Loucy (cell line): Measurements from ENCODE around the gene APOH.
"Not testable (repeated sequence)": the region's sequence is repeated elsewhere in the genome, so short reads cannot be mapped to it uniquely, and the experiment has no call there.

Experiments
- H2AFZ ChIP-seq: fragments of 200-600 bp; sonication (generic); 2 replicates; pipeline ENCODE4 v1.6.0; 2016; ENCODE audit warnings: antibody characterized with exemption, mild to moderate bottlenecking, low read length, moderate library complexity
- H3F3A ChIP-seq: fragments of 200-600 bp; 2 replicates; pipeline ENCODE4 v1.6.0; 2016; ENCODE audit warnings: antibody characterized with exemption, low read depth, mild to moderate bottlenecking
- H3K27me3 ChIP-seq: fragments of 200-600 bp; sonication (generic); 2 replicates; pipeline ENCODE4 v1.6.1; 2014; ENCODE audit warnings: low read length, mild to moderate bottlenecking; ENCODE audit not compliant: insufficient read depth, poor library complexity, severe bottlenecking
- H3K36me3 ChIP-seq: fragments of 200-600 bp; sonication (generic); 2 replicates; pipeline ENCODE4 v1.6.1; 2016; ENCODE audit warnings: low read length; ENCODE audit not compliant: insufficient read depth
- H3K4me1 ChIP-seq: fragments of 200-600 bp; sonication (generic); 2 replicates; pipeline ENCODE4 v1.5.1; 2014; ENCODE audit warnings: low read length, mild to moderate bottlenecking; ENCODE audit not compliant: insufficient read depth, poor library complexity, severe bottlenecking
- H3K4me2 ChIP-seq: fragments of 200-600 bp; sonication (generic); 2 replicates; pipeline ENCODE4 v1.6.0; 2014; ENCODE audit warnings: antibody characterized with exemption, low read length, low read depth, mild to moderate bottlenecking; ENCODE audit not compliant: poor library complexity, severe bottlenecking
- H3K4me3 ChIP-seq: fragments of 200-600 bp; sonication (generic); 2 replicates; pipeline ENCODE4 v1.5.1; 2014; ENCODE audit warnings: low read length, mild to moderate bottlenecking, mixed read lengths; ENCODE audit not compliant: poor library complexity, severe bottlenecking
- H3K79me2 ChIP-seq: fragments of 200-600 bp; sonication (generic); 2 replicates; pipeline ENCODE4 v1.6.1; 2014; ENCODE audit warnings: low read length; ENCODE audit not compliant: insufficient read depth
- H3K9ac ChIP-seq: fragments of 200-600 bp; sonication (generic); 2 replicates; pipeline ENCODE4 v1.6.0; 2014; ENCODE audit warnings: mild to moderate bottlenecking, low read depth, low read length, moderate library complexity; ENCODE audit not compliant: poor library complexity, severe bottlenecking
- H3K9me2 ChIP-seq: fragments of 200-600 bp; sonication (generic); replicated peaks from 2 replicates; pipeline ENCODE4 v1.6.1; 2016; ENCODE audit warnings: low read depth, low read length, mixed read lengths
- H3K9me3 ChIP-seq: fragments of 200-600 bp; sonication (generic); 2 replicates; pipeline ENCODE4 v1.6.1; 2014; ENCODE audit warnings: mild to moderate bottlenecking, antibody characterized with exemption, low read length, low read depth; ENCODE audit not compliant: insufficient read depth
- H4K20me1 ChIP-seq: fragments of 200-600 bp; sonication (generic); 2 replicates; pipeline ENCODE4 v1.6.0; 2014; ENCODE audit warnings: antibody characterized with exemption, low read length, mild to moderate bottlenecking; ENCODE audit not compliant: insufficient read depth, poor library complexity, severe bottlenecking
- CTCF ChIP-seq: fragments of 200-600 bp; sonication (generic); conservative IDR thresholded peaks from 2 replicates; pipeline ENCODE4 v1.5.1; 2014; ENCODE audit warnings: mild to moderate bottlenecking, antibody characterized with exemption, low read length
- EZH2phosphoT487 ChIP-seq: fragments of 200-600 bp; IDR thresholded peaks from 2 replicates; pipeline ENCODE4 v1.6.1; 2018; ENCODE audit warnings: antibody characterized with exemption, mild to moderate bottlenecking, moderate library complexity, borderline replicate concordance

APOH gene

GRCh38 chr17:66260275-66260674 lies 31.1 kb upstream of the APOH start:
- TF ChIP-seq CTCF (no peak), EZH2phosphoT487 (no peak)
- no peaks in the 10 kb centered on the region for H3K36me3 ChIP-seq
- no peak overlapping the region for H3K4me3 ChIP-seq
- H3K9me3 ChIP-seq: no peaks in the 10 kb centered on the region
- no peaks in the 10 kb centered on the region for H3K79me2 ChIP-seq
- no peaks in the 10 kb centered on the region for H3K9me2 ChIP-seq
- no peaks in the 10 kb centered on the region for H3K27me3 ChIP-seq
- no peaks in the 10 kb centered on the region for H3K4me1 ChIP-seq
- H2AFZ ChIP-seq: no peak overlapping the region
- H4K20me1 ChIP-seq: no peaks in the 10 kb centered on the region
- no peak overlapping the region for H3K9ac ChIP-seq
- no peaks in the 10 kb centered on the region for H3F3A ChIP-seq
- H3K4me2 ChIP-seq: no peak overlapping the region

- no peaks in the 10 kb centered on the region for H3K79me2 ChIP-seq
- no peaks in the 10 kb centered on the region for H3K4me1 ChIP-seq
- H3K4me3 ChIP-seq: no peak overlapping the region
- no peaks in the 10 kb centered on the region for H3F3A ChIP-seq
- no peak overlapping the region for H3K9ac ChIP-seq
- no peaks in the 10 kb centered on the region for H3K36me3 ChIP-seq
- no peaks in the 10 kb centered on the region for H3K27me3 ChIP-seq
- no peaks in the 10 kb centered on the region for H3K9me3 ChIP-seq
- H4K20me1 ChIP-seq: no peaks in the 10 kb centered on the region
- TF ChIP-seq EZH2phosphoT487 (no peak), CTCF (no peak)
- H3K9me2 ChIP-seq: no peaks in the 10 kb centered on the region
- H2AFZ ChIP-seq: peak overlapping the region; percentile 57
- no peak overlapping the region for H3K4me2 ChIP-seq
Measured at GRCh38 chr17:66255527-66255971, 26.3 kb upstream of the APOH start.

GRCh38 chr17:66255112-66255511 lies 25.9 kb upstream of the APOH start:
- Histone ChIP-seq H3K27me3 (no peaks in the 10 kb centered on the region), H3F3A (no peaks in the 10 kb centered on the region), H3K9me3 (no peaks in the 10 kb centered on the region), H3K79me2 (no peaks in the 10 kb centered on the region), H3K4me1 (no peaks in the 10 kb centered on the region), H4K20me1 (no peaks in the 10 kb centered on the region), H2AFZ (peak overlapping the region; percentile 57), H3K9me2 (no peaks in the 10 kb centered on the region), H3K4me2 (no peak overlapping the region), H3K4me3 (no peak overlapping the region), H3K9ac (no peak overlapping the region), H3K36me3 (no peaks in the 10 kb centered on the region)
- TF ChIP-seq EZH2phosphoT487 (no peak), CTCF (peak; percentile 84)

GRCh38 chr17:66253458-66253857 lies 24.2 kb upstream of the APOH start:
- not testable (repeated sequence) for H3F3A ChIP-seq, H3K4me2 ChIP-seq, H3K9ac ChIP-seq, H4K20me1 ChIP-seq, H3K79me2 ChIP-seq, H3K4me3 ChIP-seq, H2AFZ ChIP-seq, H3K36me3 ChIP-seq, H3K27me3 ChIP-seq, H3K4me1 ChIP-seq, H3K9me3 ChIP-seq, H3K9me2 ChIP-seq
